ENCODE data around the gene TAOK3.

DNA sequence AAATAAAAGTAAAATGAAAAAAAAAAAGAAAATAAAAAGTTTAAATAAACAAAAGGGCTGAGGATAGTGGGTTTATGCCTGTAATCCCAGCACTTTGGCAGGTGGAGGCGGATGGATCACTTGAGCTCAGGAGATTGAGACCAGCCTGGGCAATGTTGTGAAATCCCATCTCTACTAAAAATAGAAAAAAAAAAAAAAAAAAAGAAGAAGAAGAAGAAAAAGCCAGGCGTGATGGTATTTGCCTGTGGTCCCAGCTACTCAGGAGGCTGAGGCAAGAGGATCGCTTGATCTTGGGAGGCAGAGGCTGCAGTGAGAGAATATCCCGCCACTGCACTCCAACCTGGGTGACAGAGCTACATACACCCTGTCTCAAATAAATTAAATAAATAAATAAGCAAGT is 3.9 kb downstream of the TAOK3 start:
- TF ChIP-seq, protein P1, sequence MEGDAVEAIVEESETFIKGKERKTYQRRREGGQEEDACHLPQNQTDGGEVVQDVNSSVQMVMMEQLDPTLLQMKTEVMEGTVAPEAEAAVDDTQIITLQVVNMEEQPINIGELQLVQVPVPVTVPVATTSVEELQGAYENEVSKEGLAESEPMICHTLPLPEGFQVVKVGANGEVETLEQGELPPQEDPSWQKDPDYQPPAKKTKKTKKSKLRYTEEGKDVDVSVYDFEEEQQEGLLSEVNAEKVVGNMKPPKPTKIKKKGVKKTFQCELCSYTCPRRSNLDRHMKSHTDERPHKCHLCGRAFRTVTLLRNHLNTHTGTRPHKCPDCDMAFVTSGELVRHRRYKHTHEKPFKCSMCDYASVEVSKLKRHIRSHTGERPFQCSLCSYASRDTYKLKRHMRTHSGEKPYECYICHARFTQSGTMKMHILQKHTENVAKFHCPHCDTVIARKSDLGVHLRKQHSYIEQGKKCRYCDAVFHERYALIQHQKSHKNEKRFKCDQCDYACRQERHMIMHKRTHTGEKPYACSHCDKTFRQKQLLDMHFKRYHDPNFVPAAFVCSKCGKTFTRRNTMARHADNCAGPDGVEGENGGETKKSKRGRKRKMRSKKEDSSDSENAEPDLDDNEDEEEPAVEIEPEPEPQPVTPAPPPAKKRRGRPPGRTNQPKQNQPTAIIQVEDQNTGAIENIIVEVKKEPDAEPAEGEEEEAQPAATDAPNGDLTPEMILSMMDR (IDR thresholded peaks at IDR 0.05; ENCODE audit: insufficient read depth, low read depth, low read length): no peak
- TF ChIP-seq EZH2 (IDR thresholded peaks at IDR 0.05; ENCODE audit: insufficient read depth, low read length): no peak

Data from astrocyte (in vitro differentiated cells and primary cell).